Hematopoietic multipotent progenitor cell treated with erythropoietin and hydrocortisone succinate and interleukin-3 and kit ligand, for 17 days (in vitro differentiated cells): ENCODE results near the gene PARVA.
A peak's percentile ranks its signal among the peaks of the same experiment; 100 is the strongest.
"Not testable (repeated sequence)": the region's sequence is repeated elsewhere in the genome, so short reads cannot be mapped to it uniquely, and the experiment has no call there.

ENCODE experiments used
- DNase-seq: peaks from one replicate; pipeline ENCODE4 v3.0.0-alpha.2; 2015; ENCODE audit warnings: low spot score

The PARVA gene

GRCh38 chr11:12377106-12377823 lies at the start of gene PARVA:
PARVA (plus strand) TSS chr11:12377571; CDS start chr11:12377648, 77 bp downstream.
- DNase-seq, result no peak

- no peak for DNase-seq
Observed at GRCh38 chr11:12329169-12329568, 48.2 kb upstream of the PARVA start.

GRCh38 chr11:12329797-12330196 lies 47.6 kb upstream of the PARVA start:
- no peak for DNase-seq

- no peak for DNase-seq
Observed at GRCh38 chr11:12330485-12331231, 46.7 kb upstream of the PARVA start.

GRCh38 chr11:12331239-12331874 lies 46.0 kb upstream of the PARVA start:
- DNase-seq, result peak; percentile 57

GRCh38 chr11:12343526-12343925 lies 33.8 kb upstream of the PARVA start:
- no peak for DNase-seq

GRCh38 chr11:12353534-12353933 lies 23.8 kb upstream of the PARVA start:
- no peak for DNase-seq

GRCh38 chr11:12354750-12355545 lies 22.4 kb upstream of the PARVA start:
- no peak for DNase-seq

- no peak for DNase-seq
Observed at GRCh38 chr11:12356944-12357655, 20.3 kb upstream of the PARVA start.

- not testable (repeated sequence) for DNase-seq
Observed at GRCh38 chr11:12357697-12358096, 19.7 kb upstream of the PARVA start.

- DNase-seq, result no peak
Observed at GRCh38 chr11:12358302-12359188, 18.8 kb upstream of the PARVA start.

- DNase-seq, result no peak
Observed at GRCh38 chr11:12359761-12360160, 17.6 kb upstream of the PARVA start.

GRCh38 chr11:12361682-12362081 lies 15.7 kb upstream of the PARVA start:
- DNase-seq, result no peak

GRCh38 chr11:12362857-12363256 lies 14.5 kb upstream of the PARVA start:
- no peak for DNase-seq

- DNase-seq, result no peak
Observed at GRCh38 chr11:12363373-12363772, 14.0 kb upstream of the PARVA start.

- DNase-seq, result not testable (repeated sequence)
Observed at GRCh38 chr11:12365965-12366575, 11.3 kb upstream of the PARVA start.

GRCh38 chr11:12367057-12367456 lies 10.3 kb upstream of the PARVA start:
- not testable (repeated sequence) for DNase-seq

- DNase-seq, result no peak
Observed at GRCh38 chr11:12372111-12372510, 5.3 kb upstream of the PARVA start.

- DNase-seq, result no peak
Observed at GRCh38 chr11:12375720-12376119, 1.7 kb upstream of the PARVA start.
